GM12873 (cell line): Measurements from ENCODE around the gene JAM2.

Source experiments
- CTCF ChIP-seq: IDR thresholded peaks from 2 replicates; pipeline ENCODE4 v1.5.1; 2012; ENCODE audit warnings: low read depth, mild to moderate bottlenecking, moderate library complexity, low read length, control low read depth; ENCODE audit not compliant: insufficient read depth; ENCODE audit errors: missing control alignments

The JAM2 gene

GRCh38 chr21:25752416-25752815, 113.4 kb downstream of the JAM2 start:
- TF ChIP-seq CTCF = no peak

DNA sequence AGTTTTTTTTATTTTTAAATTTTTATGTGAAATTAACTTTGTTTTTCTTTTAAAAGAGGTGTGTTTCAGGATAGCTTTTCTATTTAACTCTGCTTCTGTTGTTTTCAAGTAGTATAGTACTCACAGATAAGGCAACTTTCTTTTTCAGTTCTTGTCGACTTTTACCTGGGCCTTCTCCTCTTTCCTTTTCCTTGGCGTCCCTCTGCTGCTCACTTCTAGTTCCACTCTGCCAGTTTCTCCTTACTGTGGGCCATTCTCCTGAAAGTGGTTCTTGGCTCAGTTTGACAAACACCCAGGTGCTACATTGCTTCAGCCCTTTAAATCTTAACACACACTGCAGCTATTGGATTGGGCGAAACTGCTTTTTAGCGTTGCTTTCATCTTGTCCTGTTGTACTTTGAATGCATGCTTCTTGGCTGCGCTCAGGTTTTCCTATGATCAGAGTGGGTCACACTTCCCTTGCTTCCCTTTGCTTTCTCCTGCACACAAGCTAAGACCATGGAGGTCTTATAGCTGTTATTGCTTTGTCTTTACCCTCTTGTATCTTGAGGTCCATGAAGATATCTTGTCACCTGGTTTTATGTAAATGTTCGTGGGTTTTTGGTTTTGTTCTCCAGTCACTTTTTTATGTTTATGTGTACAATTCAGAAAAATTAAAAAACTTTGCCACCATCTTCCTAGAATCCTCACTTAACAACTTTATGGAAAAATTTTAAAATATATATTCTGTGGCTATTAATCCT, 117.3 kb downstream of the JAM2 start:
- TF ChIP-seq CTCF = no peak

GRCh38 chr21:25757531-25757930, 118.5 kb downstream of the JAM2 start:
- TF ChIP-seq CTCF = no peak

DNA sequence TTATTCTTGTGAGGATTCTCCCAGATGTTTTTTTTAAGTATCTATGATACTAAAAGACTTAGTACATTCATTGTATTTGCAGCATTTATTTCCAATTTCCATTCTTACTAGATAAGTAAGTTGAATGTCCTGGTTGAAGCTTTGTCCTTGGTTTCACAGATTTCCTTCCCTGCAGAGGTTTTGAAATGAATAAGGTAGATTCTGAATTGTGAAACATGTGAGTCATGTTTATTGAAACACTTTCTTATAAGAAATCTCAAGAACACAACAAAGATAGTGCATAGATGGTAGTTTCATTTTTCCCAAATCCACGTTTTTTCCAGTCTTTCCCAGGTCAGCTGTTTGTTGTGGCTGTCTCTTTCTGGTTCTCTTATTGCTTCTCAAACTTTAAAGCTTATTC, 120.5 kb downstream of the JAM2 start:
- no peak for TF ChIP-seq CTCF

GRCh38 chr21:25760061-25760460, 121.0 kb downstream of the JAM2 start:
- TF ChIP-seq CTCF = no peak

DNA sequence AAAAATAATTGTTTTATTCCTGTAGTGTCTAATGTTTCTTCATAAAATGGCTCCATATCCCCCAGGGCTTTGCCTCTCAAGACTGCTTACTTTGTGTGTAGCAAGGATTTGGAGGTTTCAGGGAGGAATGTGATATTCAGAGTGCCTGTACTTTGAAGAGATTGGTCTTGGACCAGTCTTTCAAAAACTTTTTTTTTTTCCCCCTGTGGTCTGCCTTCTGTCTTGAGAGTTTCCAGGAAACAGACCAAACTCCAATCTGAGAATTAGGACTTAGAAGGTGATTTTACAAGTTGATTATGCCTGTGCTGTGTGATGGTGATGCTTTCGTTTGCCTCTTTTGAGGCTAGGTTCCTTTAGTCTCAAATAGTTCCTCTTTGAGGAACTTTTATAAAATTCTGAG, 121.6 kb downstream of the JAM2 start:
- TF ChIP-seq CTCF = no peak

- TF ChIP-seq CTCF = no peak
Measured at GRCh38 chr21:25764065-25764464, 125.0 kb downstream of the JAM2 start.
